Astrocyte of the cerebellum (primary cell): ENCODE data around the gene CLIP4.

Experiments
- DNase-seq: peaks from one replicate; pipeline ENCODE4 v3.0.0-alpha.2; 2011; ENCODE audit warnings: low read depth
- H3K4me3 ChIP-seq: 2 replicates; pipeline ENCODE4 v1.5.1; 2011; ENCODE audit warnings: mild to moderate bottlenecking, low read depth, low read length, moderate library complexity
- CTCF ChIP-seq: IDR thresholded peaks from 2 replicates; pipeline ENCODE4 v1.5.1; 2012; ENCODE audit warnings: low read length, low read depth, moderate library complexity, mild to moderate bottlenecking; ENCODE audit errors: missing control alignments
- in situ Hi-C: cut with HindIII; loops from 2 replicates; pipeline ENCODE4 v1.10.0; 2017; ENCODE audit warnings: low sequenced_read_pairs

The CLIP4 gene

GRCh38 chr2:29222381-29223179 lies 107.4 kb downstream of the CLIP4 start:
- in situ Hi-C loops: no loop called here
- H3K4me3 ChIP-seq: no peak overlapping the region

GRCh38 chr2:29223257-29223656 lies 108.0 kb downstream of the CLIP4 start:
- in situ Hi-C loops: no loop called here

More at GRCh38 chr2:29222381-29223179, 107.4 kb downstream of the CLIP4 start:
- DNase-seq: no peak
- no peak for TF ChIP-seq CTCF

GRCh38 chr2:29223851-29224692 lies 108.9 kb downstream of the CLIP4 start:
- TF ChIP-seq CTCF: no peak
- DNase-seq: peak; percentile 35
- no peak overlapping the region for H3K4me3 ChIP-seq
- in situ Hi-C loops: no loop called here

More at GRCh38 chr2:29223257-29223656, 108.0 kb downstream of the CLIP4 start:
- no peak for DNase-seq
- H3K4me3 ChIP-seq: no peak overlapping the region
- no peak for TF ChIP-seq CTCF

GRCh38 chr2:29224693-29225551 lies 109.7 kb downstream of the CLIP4 start:
- in situ Hi-C loops: no loop called here
- no peak for DNase-seq
- no peak for TF ChIP-seq CTCF
- no peak overlapping the region for H3K4me3 ChIP-seq

- H3K4me3 ChIP-seq: no peak overlapping the region
- in situ Hi-C loops: no loop called here
- no peak for TF ChIP-seq CTCF
- no peak for DNase-seq
Measured at GRCh38 chr2:29225814-29226213, 110.6 kb downstream of the CLIP4 start.

GRCh38 chr2:29226375-29226774 lies 111.2 kb downstream of the CLIP4 start:
- in situ Hi-C loops: no loop called here
- DNase-seq: no peak
- no peak for TF ChIP-seq CTCF
- no peak overlapping the region for H3K4me3 ChIP-seq
